ACC112 (cell line): ENCODE measurements around the gene TRANK1.

Source experiments
- H2AFZ ChIP-seq: fragments of 200-600 bp; sonication (generic); one replicate; pipeline ENCODE4 v1.6.0; 2017; ENCODE audit warnings: antibody characterized with exemption, low read length; ENCODE audit not compliant: unreplicated experiment
- H3K27ac ChIP-seq: fragments of 200-600 bp; sonication (generic); 2 replicates; pipeline ENCODE4 v1.5.1; 2014; ENCODE audit warnings: low read depth, mild to moderate bottlenecking, antibody characterized with exemption, low read length, moderate library complexity
- H3K27me3 ChIP-seq: fragments of 200-600 bp; sonication (generic); 2 replicates; pipeline ENCODE4 v1.6.1; 2014; ENCODE audit warnings: mild to moderate bottlenecking, antibody characterized with exemption, low read length, moderate library complexity, mixed read lengths; ENCODE audit not compliant: insufficient read depth
- H3K36me3 ChIP-seq: fragments of 200-600 bp; sonication (generic); 2 replicates; pipeline ENCODE4 v1.6.1; 2016; ENCODE audit warnings: mild to moderate bottlenecking, antibody characterized with exemption, low read length, moderate library complexity, mixed read lengths; ENCODE audit not compliant: insufficient read depth
- H3K4me1 ChIP-seq: fragments of 200-600 bp; sonication (generic); one replicate; pipeline ENCODE4 v1.6.1; 2016; ENCODE audit warnings: low read length, mixed read lengths; ENCODE audit not compliant: insufficient read depth, unreplicated experiment, control insufficient read depth
- H3K4me3 ChIP-seq: fragments of 200-600 bp; sonication (generic); 2 replicates; pipeline ENCODE4 v1.5.1; 2014; ENCODE audit warnings: mild to moderate bottlenecking, low read depth, low read length
- H3K79me2 ChIP-seq: fragments of 200-600 bp; sonication (generic); one replicate; pipeline ENCODE4 v1.6.0; 2016; ENCODE audit warnings: low read length; ENCODE audit not compliant: control insufficient read depth, unreplicated experiment, insufficient read depth

Gene TRANK1

DNA sequence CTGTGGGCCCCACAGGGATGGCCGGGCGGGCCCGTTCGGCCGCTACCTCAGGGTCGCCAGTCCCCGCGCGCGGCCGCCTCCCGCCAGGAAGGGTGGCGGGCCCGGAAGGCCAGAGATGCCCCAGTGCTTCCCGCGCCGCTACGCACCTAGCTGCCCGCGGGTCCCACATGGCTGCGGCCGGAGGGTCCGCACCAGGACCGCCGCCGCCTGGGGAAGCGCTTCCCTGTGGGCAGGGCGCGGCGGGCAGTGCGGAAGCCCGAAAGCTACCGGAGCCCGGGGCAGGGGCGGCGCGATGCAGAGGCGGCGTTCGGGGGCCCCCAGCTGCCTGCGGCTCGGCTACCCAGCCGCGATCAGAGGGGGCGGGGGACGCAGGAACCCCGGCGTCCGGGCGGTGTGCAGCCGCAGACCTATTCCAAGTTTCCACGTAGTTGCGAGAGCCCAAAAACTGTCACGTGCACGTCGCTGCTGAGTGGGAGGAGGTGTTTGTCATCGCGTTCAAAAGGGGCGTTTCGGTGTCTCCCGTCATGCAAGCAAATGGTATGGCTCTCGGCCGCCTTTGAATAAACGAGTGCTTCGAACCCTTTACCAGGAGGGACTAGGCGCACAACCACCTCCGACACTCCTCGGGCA is at the start of gene TRANK1:
TRANK1 (minus strand) TSS at position 414 of the 630 bp plus-strand sequence; CDS start at position 169, 245 bp downstream.
- Histone ChIP-seq H3K27ac (no peak within 1 kb of the TSS; the same call in 1 of the 2 replicates), H3K79me2 (peaks cover 6% of the 10 kb centered on the region), H3K4me3 (peak within 1 kb of the TSS; percentile 83), H3K4me1 (peaks cover 17% of the 10 kb centered on the region), H3K36me3 (no peaks in the 10 kb centered on the region), H3K27me3 (no peaks in the 10 kb centered on the region), H2AFZ (peak within 1 kb of the TSS; percentile 45)

DNA sequence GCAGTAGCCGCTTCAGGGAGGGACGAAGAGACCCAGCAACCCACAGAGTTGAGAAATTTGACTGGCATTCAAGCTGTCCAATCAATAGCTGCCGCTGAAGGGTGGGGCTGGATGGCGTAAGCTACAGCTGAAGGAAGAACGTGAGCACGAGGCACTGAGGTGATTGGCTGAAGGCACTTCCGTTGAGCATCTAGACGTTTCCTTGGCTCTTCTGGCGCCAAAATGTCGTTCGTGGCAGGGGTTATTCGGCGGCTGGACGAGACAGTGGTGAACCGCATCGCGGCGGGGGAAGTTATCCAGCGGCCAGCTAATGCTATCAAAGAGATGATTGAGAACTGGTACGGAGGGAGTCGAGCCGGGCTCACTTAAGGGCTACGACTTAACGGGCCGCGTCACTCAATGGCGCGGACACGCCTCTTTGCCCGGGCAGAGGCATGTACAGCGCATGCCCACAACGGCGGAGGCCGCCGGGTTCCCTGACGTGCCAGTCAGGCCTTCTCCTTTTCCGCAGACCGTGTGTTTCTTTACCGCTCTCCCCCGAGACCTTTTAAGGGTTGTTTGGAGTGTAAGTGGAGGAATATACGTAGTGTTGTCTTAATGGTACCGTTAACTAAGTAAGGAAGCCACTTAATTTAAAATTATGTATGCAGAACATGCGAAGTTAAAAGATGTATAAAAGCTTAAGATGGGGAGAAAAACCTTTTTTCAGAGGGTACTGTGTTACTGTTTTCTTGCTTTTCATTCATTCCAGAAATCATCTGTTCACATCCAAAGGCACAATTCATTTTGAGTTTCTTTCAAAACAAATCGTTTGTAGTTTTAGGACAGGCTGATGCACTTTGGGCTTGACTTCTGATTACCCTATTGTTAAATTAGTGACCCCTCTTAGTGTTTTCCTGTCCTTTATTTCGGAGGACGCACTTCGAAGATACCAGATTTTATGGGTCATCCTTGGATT is 48.8 kb upstream of the TRANK1 start, which contains the start of gene MLH1:
MLH1 (plus strand) TSS at position 193 of the 958 bp plus-strand sequence; CDS start at position 223, 30 bp downstream.
- H2AFZ ChIP-seq, result peak within 1 kb of the TSS; percentile 72
- peaks cover 73% of the 10 kb centered on the region for H3K79me2 ChIP-seq
- peaks cover 52% of the 10 kb centered on the region for H3K36me3 ChIP-seq
- H3K27ac ChIP-seq, result peak within 1 kb of the TSS; percentile 92
- H3K4me3 ChIP-seq, result peak within 1 kb of the TSS; percentile 96
- peaks cover 34% of the 10 kb centered on the region for H3K4me1 ChIP-seq
- no peaks in the 10 kb centered on the region for H3K27me3 ChIP-seq

DNA sequence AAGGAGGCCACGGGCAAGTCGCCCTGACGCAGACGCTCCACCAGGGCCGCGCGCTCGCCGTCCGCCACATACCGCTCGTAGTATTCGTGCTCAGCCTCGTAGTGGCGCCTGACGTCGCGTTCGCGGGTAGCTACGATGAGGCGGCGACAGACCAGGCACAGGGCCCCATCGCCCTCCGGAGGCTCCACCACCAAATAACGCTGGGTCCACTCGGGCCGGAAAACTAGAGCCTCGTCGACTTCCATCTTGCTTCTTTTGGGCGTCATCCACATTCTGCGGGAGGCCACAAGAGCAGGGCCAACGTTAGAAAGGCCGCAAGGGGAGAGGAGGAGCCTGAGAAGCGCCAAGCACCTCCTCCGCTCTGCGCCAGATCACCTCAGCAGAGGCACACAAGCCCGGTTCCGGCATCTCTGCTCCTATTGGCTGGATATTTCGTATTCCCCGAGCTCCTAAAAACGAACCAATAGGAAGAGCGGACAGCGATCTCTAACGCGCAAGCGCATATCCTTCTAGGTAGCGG is 48.0 kb upstream of the TRANK1 start, which contains the start of gene EPM2AIP1:
EPM2AIP1 (minus strand) TSS at position 326 of the 520 bp plus-strand sequence; CDS start at position 272, 54 bp downstream.
- Histone ChIP-seq H3K36me3 (peaks cover 50% of the 10 kb centered on the region), H3K4me3 (peak within 1 kb of the TSS; percentile 96), H2AFZ (peak within 1 kb of the TSS; percentile 72), H3K79me2 (peaks cover 74% of the 10 kb centered on the region), H3K27me3 (no peaks in the 10 kb centered on the region), H3K27ac (peak within 1 kb of the TSS; percentile 92), H3K4me1 (peaks cover 34% of the 10 kb centered on the region)

DNA sequence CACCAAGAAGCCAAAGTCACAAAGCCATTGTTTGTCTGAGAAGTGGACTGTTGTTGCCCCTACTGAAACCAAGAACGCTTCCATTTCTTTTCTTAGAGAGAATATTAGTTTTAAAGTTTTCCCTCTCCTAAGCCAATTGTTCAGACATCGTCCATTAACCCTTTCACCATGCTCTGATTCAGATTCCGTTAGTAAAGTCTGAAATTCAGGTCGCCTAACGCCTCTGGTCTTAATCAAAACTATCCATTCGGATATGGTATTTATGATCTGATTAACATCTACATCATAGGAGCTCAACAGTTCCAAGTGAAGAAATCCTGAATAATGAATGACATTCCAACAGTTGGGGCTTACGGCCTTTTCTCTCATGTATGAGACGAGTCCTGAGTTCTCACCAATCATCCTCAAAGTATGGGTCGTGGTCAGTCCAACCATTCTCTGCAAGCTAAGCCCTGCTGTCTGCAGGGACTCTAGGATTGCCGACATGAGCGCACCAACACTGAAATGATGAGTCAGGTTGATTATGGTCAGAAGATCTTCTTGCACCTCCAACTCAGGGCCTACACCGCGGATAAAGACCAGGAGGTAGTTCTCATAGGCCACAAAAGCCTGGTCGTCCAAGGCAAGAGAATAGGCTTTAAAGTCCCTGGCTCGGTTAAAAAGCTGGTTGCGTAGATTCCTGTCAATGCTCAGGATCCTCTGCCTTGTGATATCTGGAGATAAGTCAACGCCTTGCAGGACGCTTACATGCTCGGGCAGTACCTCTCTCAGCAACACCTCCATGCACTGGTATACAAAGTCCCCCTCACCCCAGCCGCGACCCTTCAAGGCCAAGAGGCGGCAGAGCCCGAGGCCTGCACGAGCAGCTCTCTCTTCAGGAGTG is 47.3 kb upstream of the TRANK1 start:
- peak overlapping the region; percentile 96 for H3K4me3 ChIP-seq
- H3K27ac ChIP-seq, result peak overlapping the region; percentile 92
- no peaks in the 10 kb centered on the region for H3K27me3 ChIP-seq
- peak overlapping the region; percentile 72 for H2AFZ ChIP-seq
- peaks cover 34% of the 10 kb centered on the region for H3K4me1 ChIP-seq
- H3K36me3 ChIP-seq, result peaks cover 49% of the 10 kb centered on the region
- H3K79me2 ChIP-seq, result peaks cover 69% of the 10 kb centered on the region

DNA sequence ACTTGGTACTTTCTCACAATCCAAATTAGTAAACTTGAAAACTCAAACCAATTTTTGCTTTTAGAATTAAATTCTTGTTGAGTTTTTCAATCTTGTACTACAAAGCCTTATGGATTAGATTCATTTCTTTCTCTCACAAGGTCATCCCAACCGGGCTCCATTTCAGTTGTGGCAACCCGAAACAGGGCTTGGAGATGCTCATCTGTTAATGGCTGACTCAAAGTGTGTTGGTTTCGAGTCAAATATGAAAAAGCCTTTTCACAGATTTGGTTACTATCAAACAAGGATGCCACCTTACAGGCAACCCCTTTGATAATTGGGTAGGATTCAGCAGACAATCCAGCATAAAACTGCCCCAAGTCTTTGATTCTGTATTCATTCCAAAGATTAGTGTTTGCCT is 46.3 kb upstream of the TRANK1 start:
- H3K27ac ChIP-seq, result no peak overlapping the region
- H2AFZ ChIP-seq, result no peak overlapping the region
- H3K27me3 ChIP-seq, result no peaks in the 10 kb centered on the region
- peaks cover 60% of the 10 kb centered on the region for H3K79me2 ChIP-seq
- peaks cover 34% of the 10 kb centered on the region for H3K4me1 ChIP-seq
- peaks cover 40% of the 10 kb centered on the region for H3K36me3 ChIP-seq
- peak overlapping the region; percentile 96 for H3K4me3 ChIP-seq

DNA sequence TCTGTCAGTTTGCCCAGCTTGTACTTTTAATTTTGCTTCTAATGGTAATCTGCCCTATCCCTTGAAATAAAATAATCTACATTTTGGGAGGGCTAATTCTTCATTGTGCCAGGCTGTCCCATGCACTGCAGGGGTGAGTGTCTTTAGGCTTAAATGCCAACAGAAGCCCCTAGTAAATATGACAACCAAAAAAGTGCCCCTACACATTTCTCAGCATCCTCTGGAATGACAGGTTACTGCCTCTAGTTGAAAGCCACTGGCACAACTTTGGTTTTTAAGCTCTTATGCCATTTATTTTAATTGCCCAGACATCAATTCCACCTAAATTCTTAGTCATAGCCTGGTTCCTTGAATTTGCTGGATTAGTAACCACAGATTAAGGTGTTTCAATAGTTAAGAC is 44.7 kb upstream of the TRANK1 start:
- no peaks in the 10 kb centered on the region for H3K27me3 ChIP-seq
- H3K36me3 ChIP-seq, result peaks cover 52% of the 10 kb centered on the region
- H3K27ac ChIP-seq, result no peak overlapping the region
- H2AFZ ChIP-seq, result no peak overlapping the region
- peaks cover 32% of the 10 kb centered on the region for H3K4me1 ChIP-seq
- peak overlapping the region; percentile 96 for H3K4me3 ChIP-seq
- H3K79me2 ChIP-seq, result peaks cover 52% of the 10 kb centered on the region

DNA sequence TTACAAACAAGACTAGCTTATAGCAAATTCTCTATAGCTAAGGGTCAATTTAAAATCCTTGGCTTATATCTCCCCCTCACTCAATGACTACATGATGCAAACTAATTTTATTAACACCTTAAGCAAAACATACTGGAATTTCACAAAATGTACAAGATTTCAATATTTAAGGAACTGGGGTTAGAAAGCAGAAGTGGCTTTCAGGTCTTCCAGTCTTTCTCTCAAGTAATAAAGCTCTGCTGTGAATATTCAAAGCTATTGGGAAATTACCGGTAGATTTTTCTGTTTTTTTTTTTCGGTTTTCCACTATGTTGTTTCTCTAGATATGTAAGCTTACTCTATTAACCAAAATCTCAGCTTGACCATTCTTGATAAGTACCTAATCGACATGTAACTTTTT is 44.2 kb upstream of the TRANK1 start:
- peak overlapping the region; percentile 96 for H3K4me3 ChIP-seq
- peaks cover 46% of the 10 kb centered on the region for H3K79me2 ChIP-seq

DNA sequence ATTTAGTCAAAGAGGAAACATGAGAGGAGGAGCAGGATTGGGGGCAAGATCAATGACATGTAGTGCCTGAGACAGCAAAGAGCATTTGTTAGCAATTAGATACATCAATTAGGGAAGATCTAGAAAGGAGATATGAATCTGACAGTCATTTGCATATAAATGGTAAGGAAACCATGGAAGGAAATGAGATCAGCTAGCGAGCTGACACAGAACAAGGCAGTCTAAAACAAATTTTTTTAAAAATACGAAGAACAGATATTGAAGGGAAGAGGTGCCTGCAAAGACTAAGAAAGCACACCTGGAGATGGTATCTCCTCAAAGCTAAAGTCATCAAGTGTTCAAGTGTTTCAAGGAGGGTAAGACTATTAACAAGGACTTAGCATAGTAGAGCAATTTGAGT is 43.5 kb upstream of the TRANK1 start:
- Histone ChIP-seq H3K27ac (no peak overlapping the region), H2AFZ (no peak overlapping the region), H3K4me1 (peaks cover 28% of the 10 kb centered on the region), H3K4me3 (no peak overlapping the region; the same call in 1 of the 2 replicates), H3K27me3 (no peaks in the 10 kb centered on the region), H3K36me3 (peaks cover 63% of the 10 kb centered on the region), H3K79me2 (peaks cover 43% of the 10 kb centered on the region)

More for the DNA sequence above, 44.2 kb upstream of the TRANK1 start:
- Histone ChIP-seq H3K36me3 (peaks cover 57% of the 10 kb centered on the region), H3K4me1 (peaks cover 28% of the 10 kb centered on the region), H3K27me3 (no peaks in the 10 kb centered on the region), H3K27ac (no peak overlapping the region), H2AFZ (no peak overlapping the region)

DNA sequence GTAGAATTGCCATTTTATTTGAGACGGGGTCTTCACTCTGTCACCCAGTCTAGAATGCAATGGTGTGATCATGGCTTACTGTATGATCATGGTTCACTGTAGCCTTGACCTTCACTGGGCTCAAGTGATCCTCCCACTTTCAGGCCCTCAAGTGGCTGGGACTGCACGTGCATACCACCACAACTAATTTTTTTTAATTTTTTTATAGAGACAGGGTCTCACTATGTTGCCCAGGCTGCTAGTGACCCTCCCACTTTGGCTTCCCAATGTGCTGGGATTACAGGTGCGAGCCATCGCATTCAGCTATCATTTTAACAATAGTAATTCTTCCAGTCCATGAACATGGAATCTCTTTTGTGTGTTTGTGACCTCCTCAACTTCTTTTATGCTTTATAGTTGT is 36.2 kb upstream of the TRANK1 start:
- no peaks in the 10 kb centered on the region for H3K27me3 ChIP-seq
- no peak overlapping the region for H3K27ac ChIP-seq
- H3K4me1 ChIP-seq, result no peaks in the 10 kb centered on the region
- peaks cover 35% of the 10 kb centered on the region for H3K36me3 ChIP-seq
- no peak overlapping the region for H2AFZ ChIP-seq
- no peak overlapping the region for H3K4me3 ChIP-seq
- no peaks in the 10 kb centered on the region for H3K79me2 ChIP-seq

DNA sequence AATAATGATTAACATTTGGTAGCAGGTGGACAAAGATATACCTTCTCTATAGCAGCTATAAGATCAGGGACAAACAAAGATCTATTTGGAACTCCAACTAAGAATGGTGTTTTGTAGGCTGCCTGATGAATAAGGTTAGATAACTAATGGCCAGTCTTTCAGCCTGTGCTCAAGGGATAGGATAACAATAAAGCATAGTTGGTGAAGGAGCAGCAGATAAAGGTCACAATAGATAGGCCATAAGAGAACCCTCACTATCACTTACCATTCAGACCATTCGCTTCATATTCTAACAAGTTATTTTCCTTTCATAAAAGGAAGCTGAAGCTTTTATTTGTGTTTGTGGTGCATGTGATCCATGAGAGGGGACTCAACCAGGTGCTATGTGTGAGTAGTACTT is 28.3 kb upstream of the TRANK1 start:
- no peaks in the 10 kb centered on the region for H3K36me3 ChIP-seq
- peaks cover 4% of the 10 kb centered on the region for H3K4me1 ChIP-seq
- no peak overlapping the region for H2AFZ ChIP-seq
- H3K27ac ChIP-seq, result no peak overlapping the region
- no peak overlapping the region for H3K4me3 ChIP-seq
- no peaks in the 10 kb centered on the region for H3K27me3 ChIP-seq
- no peaks in the 10 kb centered on the region for H3K79me2 ChIP-seq
